ENCODE measurements around the gene ASPSCR1. TPM values are rescaled to one million over a fixed set of nuclear protein-coding genes. Genes with fewer than 3 reads are reported as not detected.

Gene ASPSCR1
- total RNA-seq, 1 experiment from 2014 or later, result 51.0 TPM

GRCh38 chr17:82054351-82055022, 77.1 kb downstream of the ASPSCR1 start:
- H4K20me1 ChIP-seq (ENCODE audit: insufficient read depth), result no peaks in the 10 kb centered on the region; the same call in 1 of the 2 replicates
- no peaks in the 10 kb centered on the region for H3K9me2 ChIP-seq (ENCODE audit: insufficient read depth)
- intact Hi-C loops (cut with micrococcal nuclease), result no loop called here
- peaks cover 13 to 50% of the 10 kb centered on the region in 2 experiments; a peak in 3 of 4 replicates for H3K36me3 ChIP-seq (ENCODE audit: control insufficient read depth in 1 of 2, insufficient read depth in 2 of 2, low read length in 2 of 2)
- no peaks in the 10 kb centered on the region for H3K9me3 ChIP-seq (ENCODE audit: control insufficient read depth in 1 of 2, insufficient read depth in 1 of 2, low read depth in 1 of 2, low read length in 2 of 2)
- BruUV-seq (replicated peaks), result no TSS peak
- ATAC-seq, result no peak
- no peak for DNase-seq (ENCODE audit: low read depth, low spot score)
- TF ChIP-seq ZFX (IDR thresholded peaks at IDR 0.05), result no peak
- no peak for TF ChIP-seq ZNF274 (IDR thresholded peaks at IDR 0.05; ENCODE audit: low read depth, low read length)
- no peak for TF ChIP-seq EZH2phosphoT487 (IDR thresholded peaks at IDR 0.05; ENCODE audit: borderline replicate concordance)
- TF ChIP-seq FOSL1 (IDR thresholded peaks at IDR 0.05; ENCODE audit: low read depth), result no peak
- no peak for TF ChIP-seq CEBPB (IDR thresholded peaks at IDR 0.05; ENCODE audit: low read depth)
- no peak for TF ChIP-seq TCF7L2 (IDR thresholded peaks at IDR 0.05; ENCODE audit: borderline replicate concordance, extremely low read depth, insufficient read depth, insufficient read length)
- no peak overlapping the region; the same call in 1 of the 2 replicates for H3K27ac ChIP-seq (ENCODE audit: low read depth, low read length)
- peaks cover 13 to 34% of the 10 kb centered on the region in 2 experiments; a peak in 3 of 4 replicates for H3K4me1 ChIP-seq (ENCODE audit: control insufficient read depth in 1 of 2, insufficient read depth in 2 of 2, low read length in 2 of 2)
- ChIA-PET RAD21 (ENCODE audit: low non-redundant PET in 1 of 2, low total read pairs in 2 of 2, uncharacterized antibody in 2 of 2, unreplicated experiment in 2 of 2) (interaction anchor here in 1 of 2 experiments (1.2 kb wide), 1 partner anchor 24 kb away, joined by 3 read pairs; no protein-coding TSS in a partner anchor), CTCF (interaction anchor here (0.8 kb wide), 1 partner anchor 17 kb away, joined by 3 read pairs; the partner anchor contains the start of gene DCXR), POLR2A (no interaction called here)
- H3K4me3 ChIP-seq (replicated peaks in 1 of 2; ENCODE audit: low read depth in 1 of 2, low read length in 2 of 2), result no peak overlapping the region
- no peaks in the 10 kb centered on the region for H3K27me3 ChIP-seq (ENCODE audit: insufficient read depth, low read length)
- H3K4me2 ChIP-seq (ENCODE audit: low read length), result no peak overlapping the region
- H2AFZ ChIP-seq (ENCODE audit: low read depth, low read length, poor library complexity, severe bottlenecking), result no peak overlapping the region
- H3K79me2 ChIP-seq (ENCODE audit: insufficient read depth, low read length), result peaks cover 41% of the 10 kb centered on the region
- H3K9ac ChIP-seq (ENCODE audit: low read length), result no peak overlapping the region

DNA sequence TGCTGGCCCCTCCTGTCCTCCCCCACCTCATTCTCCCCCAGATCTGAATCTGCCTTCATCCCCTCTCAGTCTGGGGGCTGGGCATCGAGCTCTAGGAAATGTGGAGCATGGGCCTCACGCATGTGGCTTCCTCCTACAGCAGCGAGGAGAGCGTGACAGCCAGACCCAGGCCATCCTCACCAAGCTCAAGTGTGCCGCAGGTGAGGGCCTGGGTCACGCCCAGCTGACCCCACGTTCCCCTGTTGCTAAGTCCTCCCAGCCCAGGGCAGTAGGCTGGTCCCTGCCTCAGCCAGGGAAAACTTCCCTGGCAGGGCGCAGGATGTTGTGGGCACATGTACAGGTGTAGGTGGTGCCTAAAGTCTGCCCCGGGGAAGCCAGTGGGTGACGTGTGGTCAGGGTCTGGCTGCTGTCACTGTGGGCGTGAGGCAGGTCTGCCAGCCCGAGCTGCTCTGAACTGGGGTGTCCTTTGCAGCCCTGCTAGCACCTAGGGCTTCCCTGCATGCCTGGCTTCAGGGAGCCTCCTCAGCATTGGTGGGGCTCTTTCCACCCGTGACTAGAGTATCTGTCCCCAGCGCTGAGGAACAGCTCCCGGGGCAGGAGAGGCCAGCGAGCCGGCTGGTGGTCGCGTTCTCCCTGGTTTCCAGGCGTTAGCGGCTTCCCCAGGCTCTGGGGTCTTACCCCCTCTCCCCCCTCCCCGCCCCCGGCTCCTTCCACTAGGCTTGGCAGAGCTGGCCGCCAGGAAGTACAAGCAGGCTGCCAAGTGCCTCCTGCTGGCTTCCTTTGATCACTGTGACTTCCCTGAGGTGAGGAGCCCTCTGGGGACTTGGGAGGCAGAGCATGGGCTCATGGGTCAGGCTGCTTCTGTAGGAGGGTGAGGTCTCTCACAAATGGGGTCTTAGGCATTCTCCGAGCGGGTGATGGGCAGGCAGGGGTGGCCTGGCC, 77.9 kb downstream of the ASPSCR1 start:
- no peak overlapping the region for H3K9ac ChIP-seq (ENCODE audit: low read length)
- peaks cover 36% of the 10 kb centered on the region for H3K79me2 ChIP-seq (ENCODE audit: insufficient read depth, low read length)
- no peaks in the 10 kb centered on the region for H3K9me3 ChIP-seq (ENCODE audit: control insufficient read depth in 1 of 2, insufficient read depth in 1 of 2, low read depth in 1 of 2, low read length in 2 of 2)
- TF ChIP-seq TCF7L2 (IDR thresholded peaks at IDR 0.05; ENCODE audit: borderline replicate concordance, extremely low read depth, insufficient read depth, insufficient read length) (peak; percentile 70), CEBPB (IDR thresholded peaks at IDR 0.05; ENCODE audit: low read depth) (no peak)
- no peak for DNase-seq (ENCODE audit: low read depth, low spot score)
- H3K27me3 ChIP-seq (ENCODE audit: insufficient read depth, low read length), result no peaks in the 10 kb centered on the region
- ChIA-PET RAD21 (ENCODE audit: low non-redundant PET in 1 of 2, low total read pairs in 2 of 2, uncharacterized antibody in 2 of 2, unreplicated experiment in 2 of 2) (no interaction called here), CTCF (no interaction called here), POLR2A (no interaction called here)
- H3K36me3 ChIP-seq (ENCODE audit: control insufficient read depth in 1 of 2, insufficient read depth in 2 of 2, low read length in 2 of 2), result peaks cover 11 to 52% of the 10 kb centered on the region in 2 experiments; a peak in 3 of 4 replicates
- intact Hi-C loops (cut with micrococcal nuclease), result no loop called here
- H4K20me1 ChIP-seq (ENCODE audit: insufficient read depth), result no peaks in the 10 kb centered on the region; the same call in 1 of the 2 replicates
- H3K27ac ChIP-seq (ENCODE audit: low read depth, low read length), result peak overlapping the region; percentile 50; the same call in 1 of the 2 replicates
- ATAC-seq, result no peak
- peaks cover 10 to 30% of the 10 kb centered on the region in 2 experiments; a peak in 3 of 4 replicates for H3K4me1 ChIP-seq (ENCODE audit: control insufficient read depth in 1 of 2, insufficient read depth in 2 of 2, low read length in 2 of 2)
- H2AFZ ChIP-seq (ENCODE audit: low read depth, low read length, poor library complexity, severe bottlenecking), result no peak overlapping the region
- H3K4me2 ChIP-seq (ENCODE audit: low read length), result no peak overlapping the region
- H3K9me2 ChIP-seq (ENCODE audit: insufficient read depth), result no peaks in the 10 kb centered on the region
- no TSS peak for BruUV-seq (replicated peaks)
- no peak overlapping the region for H3K4me3 ChIP-seq (replicated peaks in 1 of 2; ENCODE audit: low read depth in 1 of 2, low read length in 2 of 2)

Data from HCT116 (cell line).